Measurements from ENCODE around the gene RBP3.

Gene RBP3

GRCh38 chr10:47348138-47348651 is at the start of gene RBP3:
Gene RBP3, plus strand, starts transcription at chr10:47348363. Its CDS starts 122 bp downstream, at chr10:47348485.
- TF ChIP-seq GATA2 (IDR thresholded peaks at IDR 0.05; ENCODE audit: low read depth, low read length) (peak; percentile 56), GATA3 (IDR thresholded peaks at IDR 0.05; ENCODE audit: low read depth, low read length) (no peak)

DNA sequence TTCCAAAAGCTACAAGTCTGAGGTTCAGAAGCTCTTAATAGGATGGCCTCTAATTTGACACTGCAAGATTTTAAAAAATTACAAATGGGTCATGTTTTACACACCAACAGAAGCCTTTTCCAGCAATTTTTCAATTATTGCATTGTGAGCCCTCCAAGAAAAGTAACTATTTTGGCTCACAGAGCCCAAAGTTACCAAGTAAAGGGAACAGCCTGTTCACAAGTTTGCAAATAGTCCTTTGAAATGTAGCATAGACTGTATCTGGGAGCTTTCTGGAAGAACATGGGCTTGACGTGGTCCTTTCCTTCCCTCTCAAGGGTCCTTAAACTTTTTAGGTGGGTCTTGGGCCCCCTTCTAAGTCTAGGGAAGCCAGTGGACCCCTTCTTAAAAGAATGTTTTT is 49.4 kb upstream of the RBP3 start:
- TF ChIP-seq GATA2 (IDR thresholded peaks at IDR 0.05; ENCODE audit: low read depth, low read length) (no peak), GATA3 (IDR thresholded peaks at IDR 0.05; ENCODE audit: low read depth, low read length) (no peak)

GRCh38 chr10:47299611-47300428 is 48.3 kb upstream of the RBP3 start, which contains the start of gene GDF10:
Gene GDF10, plus strand, starts transcription at chr10:47300197. Its CDS starts 455 bp downstream, at chr10:47300652.
- TF ChIP-seq GATA3 (IDR thresholded peaks at IDR 0.05; ENCODE audit: low read depth, low read length) = no peak
- TF ChIP-seq GATA2 (IDR thresholded peaks at IDR 0.05; ENCODE audit: low read depth, low read length) = no peak

GRCh38 chr10:47300429-47300931 is 47.7 kb upstream of the RBP3 start:
- TF ChIP-seq GATA2 (IDR thresholded peaks at IDR 0.05; ENCODE audit: low read depth, low read length) (no peak), GATA3 (IDR thresholded peaks at IDR 0.05; ENCODE audit: low read depth, low read length) (no peak)

DNA sequence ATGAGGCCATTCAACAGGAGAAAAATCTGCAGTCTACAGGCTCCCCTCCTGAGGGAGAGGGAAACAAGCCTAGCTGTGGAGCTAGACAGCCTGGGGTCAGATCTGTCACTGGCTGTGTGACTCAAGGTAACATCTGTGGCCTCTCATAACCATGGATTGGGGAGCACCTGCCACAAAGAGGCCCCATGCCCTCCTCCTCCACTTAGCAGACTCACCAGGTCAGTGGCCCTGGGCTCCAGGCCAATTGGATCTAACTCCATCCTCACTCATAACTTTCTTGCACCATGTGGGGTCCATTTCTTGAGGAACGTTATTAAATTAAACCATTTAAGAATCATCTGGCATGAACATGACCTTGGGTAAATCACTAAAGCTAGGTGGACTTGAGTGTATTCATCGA is 46.3 kb upstream of the RBP3 start:
- TF ChIP-seq GATA2 (IDR thresholded peaks at IDR 0.05; ENCODE audit: low read depth, low read length) (no peak), GATA3 (IDR thresholded peaks at IDR 0.05; ENCODE audit: low read depth, low read length) (no peak)

DNA sequence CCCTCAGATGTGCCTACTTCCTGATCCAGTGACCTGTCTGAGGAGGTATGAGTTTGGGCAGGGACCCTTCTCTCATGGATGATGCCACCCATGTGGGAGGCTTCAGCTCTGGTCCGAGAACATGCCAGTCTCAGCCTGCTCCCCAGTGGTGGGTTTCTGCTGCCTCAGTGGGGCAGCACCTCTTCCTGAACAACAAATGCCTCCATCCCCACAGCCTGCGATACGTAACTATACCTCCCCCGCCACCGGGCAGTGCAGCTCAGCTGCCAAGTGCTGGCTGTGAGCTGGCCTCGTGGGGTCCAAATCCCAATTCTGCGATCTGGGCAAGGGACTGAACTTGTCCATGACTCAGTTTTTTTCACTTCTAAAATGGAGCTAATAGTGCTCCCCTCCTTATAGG is 45.1 kb upstream of the RBP3 start:
- TF ChIP-seq GATA2 (IDR thresholded peaks at IDR 0.05; ENCODE audit: low read depth, low read length) = no peak
- no peak for TF ChIP-seq GATA3 (IDR thresholded peaks at IDR 0.05; ENCODE audit: low read depth, low read length)

DNA sequence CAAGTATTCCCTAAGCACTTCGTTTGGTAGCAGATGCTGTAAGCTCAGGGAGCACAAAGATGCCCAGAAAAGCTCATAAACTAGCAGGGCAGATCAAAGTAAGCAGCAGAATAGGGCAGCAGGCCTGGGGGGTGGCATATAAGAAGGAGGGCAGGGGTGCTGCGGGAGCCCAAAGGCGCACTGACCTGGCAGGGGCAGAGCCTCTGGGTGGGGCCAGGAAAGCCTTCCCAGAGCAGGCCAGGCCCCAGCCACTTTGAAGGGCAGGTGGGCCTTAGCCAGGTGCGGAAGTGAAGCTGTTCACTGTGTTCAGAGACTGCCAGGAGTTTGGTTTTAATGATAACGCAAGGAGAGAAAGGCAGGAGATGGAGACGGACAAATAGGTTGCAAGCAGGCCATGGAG is 44.3 kb upstream of the RBP3 start:
- TF ChIP-seq GATA2 (IDR thresholded peaks at IDR 0.05; ENCODE audit: low read depth, low read length) (no peak), GATA3 (IDR thresholded peaks at IDR 0.05; ENCODE audit: low read depth, low read length) (no peak)

GRCh38 chr10:47305566-47305965 is 42.6 kb upstream of the RBP3 start:
- no peak for TF ChIP-seq GATA3 (IDR thresholded peaks at IDR 0.05; ENCODE audit: low read depth, low read length)
- no peak for TF ChIP-seq GATA2 (IDR thresholded peaks at IDR 0.05; ENCODE audit: low read depth, low read length)

DNA sequence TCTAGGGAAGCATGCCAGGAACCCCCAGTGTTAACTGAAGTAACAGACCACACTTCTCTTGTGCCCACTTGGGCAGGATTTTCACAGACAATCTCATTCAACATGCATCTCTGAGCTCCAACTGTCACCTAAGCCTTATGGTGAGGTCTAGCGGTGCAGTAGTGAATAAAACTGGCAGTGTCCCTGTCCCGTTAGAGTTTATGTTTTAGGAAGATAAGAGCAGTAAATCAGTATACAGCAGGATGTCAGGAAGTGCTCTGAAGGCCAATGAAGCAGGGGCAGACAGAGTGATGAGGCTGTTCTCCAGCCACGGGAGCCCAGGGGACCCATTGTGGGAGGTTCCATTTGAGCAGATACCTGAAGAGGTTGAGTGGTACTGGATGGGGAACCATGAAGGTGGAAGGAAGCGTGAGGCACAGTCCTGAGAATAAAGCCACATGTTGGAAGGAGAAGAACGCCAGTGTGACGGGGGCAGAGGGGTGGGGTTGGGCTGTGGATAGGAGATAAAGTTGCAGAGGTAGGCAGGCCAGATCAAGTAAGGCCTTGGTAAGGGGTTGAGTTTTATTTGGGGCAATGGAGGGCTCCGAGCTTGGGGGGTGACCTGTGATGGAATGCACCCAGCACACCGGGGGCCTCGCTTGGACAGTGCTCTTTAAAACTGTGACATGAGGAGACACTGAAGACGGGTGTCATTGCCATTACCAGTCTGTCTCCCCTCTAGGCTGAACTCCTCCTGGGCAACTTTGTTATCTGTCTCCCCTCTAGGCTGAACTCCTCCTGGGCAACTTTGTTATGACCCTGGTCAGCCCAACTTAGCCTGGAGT is 41.6 kb upstream of the RBP3 start:
- TF ChIP-seq GATA3 (IDR thresholded peaks at IDR 0.05; ENCODE audit: low read depth, low read length) (no peak), GATA2 (IDR thresholded peaks at IDR 0.05; ENCODE audit: low read depth, low read length) (no peak)

DNA sequence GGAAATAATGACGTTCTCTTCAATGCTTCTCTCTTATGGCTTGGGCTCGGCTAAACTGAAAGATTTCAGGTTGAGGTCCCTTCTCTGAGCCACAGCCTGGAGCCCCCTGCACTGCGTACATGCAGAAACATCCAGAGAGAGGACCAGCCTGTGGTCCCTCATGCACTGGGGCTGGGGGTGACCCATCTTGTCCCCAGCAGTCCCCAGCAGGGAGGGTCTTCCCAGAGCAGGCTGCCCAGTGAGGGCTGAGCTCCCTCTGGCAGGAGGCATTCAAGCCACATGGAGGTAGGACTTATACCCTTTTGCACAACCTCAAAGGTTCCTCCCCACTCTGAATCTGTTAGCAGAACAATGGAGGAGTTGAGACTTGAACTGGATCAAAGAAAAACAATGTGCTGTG is 40.8 kb upstream of the RBP3 start:
- TF ChIP-seq GATA3 (IDR thresholded peaks at IDR 0.05; ENCODE audit: low read depth, low read length) (no peak), GATA2 (IDR thresholded peaks at IDR 0.05; ENCODE audit: low read depth, low read length) (no peak)

GRCh38 chr10:47308775-47309174 is 39.4 kb upstream of the RBP3 start:
- TF ChIP-seq GATA3 (IDR thresholded peaks at IDR 0.05; ENCODE audit: low read depth, low read length) (no peak), GATA2 (IDR thresholded peaks at IDR 0.05; ENCODE audit: low read depth, low read length) (no peak)

DNA sequence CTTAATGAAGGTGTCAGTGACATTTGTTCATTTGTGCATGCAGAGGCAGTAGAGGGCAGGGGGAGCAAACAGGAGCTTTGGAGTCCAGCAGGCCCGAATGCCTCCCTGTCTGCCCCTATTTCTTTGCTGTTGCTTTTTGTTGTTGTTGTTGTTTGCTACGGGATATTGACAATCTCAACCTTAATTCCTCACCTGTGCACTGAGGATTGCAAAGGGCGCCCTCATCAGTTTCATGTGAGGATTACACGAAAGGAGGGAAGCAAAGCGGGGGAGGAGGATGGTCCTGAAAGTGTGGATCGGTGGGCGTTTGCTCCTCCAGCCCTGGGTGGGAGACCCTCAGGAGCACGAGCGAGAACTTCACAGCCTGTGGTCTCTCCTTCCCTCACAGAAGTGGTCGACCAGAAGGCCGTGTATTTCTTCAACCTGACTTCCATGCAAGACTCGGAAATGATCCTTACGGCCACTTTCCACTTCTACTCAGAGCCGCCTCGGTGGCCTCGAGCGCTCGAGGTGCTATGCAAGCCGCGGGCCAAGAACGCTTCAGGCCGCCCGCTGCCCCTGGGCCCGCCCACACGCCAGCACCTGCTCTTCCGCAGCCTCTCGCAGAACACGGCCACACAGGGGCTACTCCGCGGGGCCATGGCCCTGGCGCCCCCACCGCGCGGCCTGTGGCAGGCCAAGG is 38.6 kb upstream of the RBP3 start:
- no peak for TF ChIP-seq GATA3 (IDR thresholded peaks at IDR 0.05; ENCODE audit: low read depth, low read length)
- no peak for TF ChIP-seq GATA2 (IDR thresholded peaks at IDR 0.05; ENCODE audit: low read depth, low read length)

DNA sequence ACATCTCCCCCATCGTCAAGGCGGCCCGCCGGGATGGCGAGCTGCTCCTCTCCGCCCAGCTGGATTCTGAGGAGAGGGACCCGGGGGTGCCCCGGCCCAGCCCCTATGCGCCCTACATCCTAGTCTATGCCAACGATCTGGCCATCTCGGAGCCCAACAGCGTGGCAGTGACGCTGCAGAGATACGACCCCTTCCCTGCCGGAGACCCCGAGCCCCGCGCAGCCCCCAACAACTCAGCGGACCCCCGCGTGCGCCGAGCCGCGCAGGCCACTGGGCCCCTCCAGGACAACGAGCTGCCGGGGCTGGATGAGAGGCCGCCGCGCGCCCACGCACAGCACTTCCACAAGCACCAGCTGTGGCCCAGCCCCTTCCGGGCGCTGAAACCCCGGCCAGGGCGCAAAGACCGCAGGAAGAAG is 38.1 kb upstream of the RBP3 start:
- TF ChIP-seq GATA3 (IDR thresholded peaks at IDR 0.05; ENCODE audit: low read depth, low read length) (no peak), GATA2 (IDR thresholded peaks at IDR 0.05; ENCODE audit: low read depth, low read length) (no peak)
